ENCODE measurements around the gene GNG13.

- TF ChIP-seq CTCF (tag by site-specific recombination; IDR thresholded peaks at IDR 0.05): no peak
- TF ChIP-seq ZNF16 (tag by site-specific recombination; IDR thresholded peaks at IDR 0.05; ENCODE audit: low read depth): no peak
- no peak for TF ChIP-seq ZNF133 (tag by site-specific recombination; IDR thresholded peaks at IDR 0.05)
Observed at GRCh38 chr16:822909-823297, 22.4 kb upstream of the GNG13 start.

All from HEK293 (cell line).